Smooth muscle cell (in vitro differentiated cells): Measurements from ENCODE around the gene FAM131A. TPM values are rescaled to one million over a fixed set of nuclear protein-coding genes. Genes with fewer than 3 reads are reported as not detected.

Experiments used
- DNase-seq: peaks from one replicate; lab custom pipeline; 2025; ENCODE audit not compliant: unreplicated experiment; lab: John Stamatoyannopoulos, UW
- H2AFZ ChIP-seq: fragments of 200-600 bp; sonication (generic); 2 replicates; pipeline ENCODE4 v1.6.0; 2016; ENCODE audit warnings: antibody characterized with exemption, low read depth, mild to moderate bottlenecking
- H3F3A ChIP-seq: fragments of 200-600 bp; sonication (generic); 2 replicates; pipeline ENCODE4 v1.6.0; 2017; ENCODE audit warnings: antibody characterized with exemption, low read depth
- H3K27ac ChIP-seq: fragments of 200-600 bp; sonication (generic); 2 replicates; pipeline ENCODE4 v1.5.1; 2016; ENCODE audit warnings: low read depth, mild to moderate bottlenecking
- H3K27me3 ChIP-seq: fragments of 200-600 bp; sonication (generic); 2 replicates; pipeline ENCODE4 v1.6.1; 2016; ENCODE audit warnings: low read depth, mild to moderate bottlenecking
- H3K36me3 ChIP-seq: fragments of 200-600 bp; sonication (generic); 2 replicates; pipeline ENCODE4 v1.5.1; 2016; ENCODE audit warnings: low read depth
- H3K4me1 ChIP-seq: fragments of 200-600 bp; sonication (generic); 2 replicates; pipeline ENCODE4 v1.5.1; 2016; ENCODE audit warnings: low read depth
- H3K4me2 ChIP-seq: fragments of 200-600 bp; sonication (generic); 2 replicates; pipeline ENCODE4 v1.6.0; 2016; ENCODE audit warnings: mild to moderate bottlenecking
- H3K4me3 ChIP-seq: fragments of 200-600 bp; sonication (generic); 2 replicates; pipeline ENCODE4 v1.5.1; 2016; ENCODE audit warnings: mild to moderate bottlenecking
- H3K79me2 ChIP-seq: fragments of 200-600 bp; sonication (generic); 2 replicates; pipeline ENCODE4 v1.6.0; 2016; ENCODE audit warnings: low read depth, mild to moderate bottlenecking
- H3K9ac ChIP-seq: fragments of 200-600 bp; sonication (generic); 2 replicates; pipeline ENCODE4 v1.6.0; 2016; ENCODE audit warnings: low read depth
- H3K9me3 ChIP-seq: fragments of 200-600 bp; sonication (generic); replicated peaks from 2 replicates; pipeline ENCODE4 v1.5.1; 2016; ENCODE audit warnings: low read depth
- H4K20me1 ChIP-seq: fragments of 200-600 bp; sonication (generic); 2 replicates; pipeline ENCODE4 v1.6.0; 2016; ENCODE audit warnings: low read depth
- WGBS: methylation state at CpG from one replicate; pipeline ENCODE4 v1.1.7; 2016; ENCODE audit warnings: low lambda C conversion rate; 5-methylcytosine and 5-hydroxymethylcytosine counted together
- polyA plus RNA-seq: library from polyadenylated mRNA; unstranded; fragments of >200 nt; fragmentation: Nextera tagmentation; extraction: Ambion mirVana; gene quantifications from 2 replicates; pipeline ENCODE4 v1.2.1, GENCODE V29; 2016
- total RNA-seq: library from RNA; depleted of rRNA; stranded (reverse); fragments of >200 nt; gene quantifications from 2 replicates; pipeline ENCODE4 v1.2.3, GENCODE V29; 2014
- TF ChIP-seq, protein P1 (sequence below): fragments of 200-600 bp; sonication (generic); IDR thresholded peaks from 2 replicates; pipeline ENCODE4 v1.5.1; 2017; ENCODE audit warnings: borderline replicate concordance, mild to moderate bottlenecking, antibody characterized with exemption; ENCODE audit not compliant: insufficient read depth, poor library complexity, severe bottlenecking

Gene FAM131A
- total and polyA plus RNA-seq, 2 experiments from 2014 or later: 15.3 to 20.2 TPM

DNA sequence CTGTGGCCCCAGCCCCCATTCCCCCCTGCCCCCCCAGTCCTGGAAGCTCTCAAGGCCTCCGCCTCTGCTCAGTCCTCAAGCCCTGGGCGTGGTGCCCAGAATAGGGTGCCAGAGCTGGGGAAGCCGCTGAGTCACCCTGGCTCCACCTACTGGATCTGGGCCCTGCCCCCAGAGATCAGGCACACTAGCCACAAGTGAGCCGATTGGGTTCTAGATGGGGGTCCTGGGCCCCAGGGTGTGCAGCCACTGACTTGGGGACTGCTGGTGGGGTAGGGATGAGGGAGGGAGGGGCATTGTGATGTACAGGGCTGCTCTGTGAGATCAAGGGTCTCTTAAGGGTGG is 17.3 kb upstream of the FAM131A start:
- Histone ChIP-seq H2AFZ (no peak overlapping the region), H3K4me1 (peaks cover 22% of the 10 kb centered on the region), H3K27ac (peak overlapping the region; percentile 95), H3K79me2 (peaks cover 91% of the 10 kb centered on the region), H3K9ac (peak overlapping the region; percentile 47), H4K20me1 (peaks cover 100% of the 10 kb centered on the region), H3F3A (peaks cover 22% of the 10 kb centered on the region), H3K4me3 (no peak overlapping the region), H3K9me3 (no peaks in the 10 kb centered on the region), H3K36me3 (peaks cover 18% of the 10 kb centered on the region), H3K4me2 (peak overlapping the region; percentile 80), H3K27me3 (no peaks in the 10 kb centered on the region)
- 4% methylated on average over 4 of the region's 4 CpGs for WGBS
- TF ChIP-seq, protein P1, sequence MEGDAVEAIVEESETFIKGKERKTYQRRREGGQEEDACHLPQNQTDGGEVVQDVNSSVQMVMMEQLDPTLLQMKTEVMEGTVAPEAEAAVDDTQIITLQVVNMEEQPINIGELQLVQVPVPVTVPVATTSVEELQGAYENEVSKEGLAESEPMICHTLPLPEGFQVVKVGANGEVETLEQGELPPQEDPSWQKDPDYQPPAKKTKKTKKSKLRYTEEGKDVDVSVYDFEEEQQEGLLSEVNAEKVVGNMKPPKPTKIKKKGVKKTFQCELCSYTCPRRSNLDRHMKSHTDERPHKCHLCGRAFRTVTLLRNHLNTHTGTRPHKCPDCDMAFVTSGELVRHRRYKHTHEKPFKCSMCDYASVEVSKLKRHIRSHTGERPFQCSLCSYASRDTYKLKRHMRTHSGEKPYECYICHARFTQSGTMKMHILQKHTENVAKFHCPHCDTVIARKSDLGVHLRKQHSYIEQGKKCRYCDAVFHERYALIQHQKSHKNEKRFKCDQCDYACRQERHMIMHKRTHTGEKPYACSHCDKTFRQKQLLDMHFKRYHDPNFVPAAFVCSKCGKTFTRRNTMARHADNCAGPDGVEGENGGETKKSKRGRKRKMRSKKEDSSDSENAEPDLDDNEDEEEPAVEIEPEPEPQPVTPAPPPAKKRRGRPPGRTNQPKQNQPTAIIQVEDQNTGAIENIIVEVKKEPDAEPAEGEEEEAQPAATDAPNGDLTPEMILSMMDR: no peak
- peak; percentile 63 for DNase-seq

DNA sequence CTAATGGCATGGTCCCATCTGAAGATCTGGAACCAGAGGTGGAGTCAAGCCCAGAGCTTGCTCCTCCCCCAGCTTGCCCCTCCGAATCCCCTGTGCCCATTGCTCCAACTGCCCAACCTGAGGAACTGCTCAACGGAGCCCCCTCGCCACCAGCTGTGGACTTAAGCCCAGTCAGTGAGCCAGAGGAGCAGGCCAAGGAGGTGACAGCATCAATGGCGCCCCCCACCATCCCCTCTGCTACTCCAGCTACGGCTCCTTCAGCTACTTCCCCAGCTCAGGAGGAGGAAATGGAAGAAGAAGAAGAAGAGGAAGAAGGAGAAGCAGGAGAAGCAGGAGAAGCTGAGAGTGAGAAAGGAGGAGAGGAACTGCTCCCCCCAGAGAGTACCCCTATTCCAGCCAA is 15.7 kb upstream of the FAM131A start:
- Histone ChIP-seq H3K9ac (no peak overlapping the region), H3K4me3 (no peak overlapping the region), H3K27me3 (no peaks in the 10 kb centered on the region), H3K4me1 (peaks cover 12% of the 10 kb centered on the region), H3K79me2 (peaks cover 83% of the 10 kb centered on the region), H3K4me2 (no peak overlapping the region), H3K27ac (peak overlapping the region; percentile 24), H3K36me3 (peaks cover 31% of the 10 kb centered on the region), H2AFZ (no peak overlapping the region), H3F3A (peaks cover 14% of the 10 kb centered on the region), H3K9me3 (no peaks in the 10 kb centered on the region), H4K20me1 (peaks cover 100% of the 10 kb centered on the region)
- TF ChIP-seq, protein P1: no peak
- WGBS: 98% methylated on average over 5 of the region's 5 CpGs
- no peak for DNase-seq

DNA sequence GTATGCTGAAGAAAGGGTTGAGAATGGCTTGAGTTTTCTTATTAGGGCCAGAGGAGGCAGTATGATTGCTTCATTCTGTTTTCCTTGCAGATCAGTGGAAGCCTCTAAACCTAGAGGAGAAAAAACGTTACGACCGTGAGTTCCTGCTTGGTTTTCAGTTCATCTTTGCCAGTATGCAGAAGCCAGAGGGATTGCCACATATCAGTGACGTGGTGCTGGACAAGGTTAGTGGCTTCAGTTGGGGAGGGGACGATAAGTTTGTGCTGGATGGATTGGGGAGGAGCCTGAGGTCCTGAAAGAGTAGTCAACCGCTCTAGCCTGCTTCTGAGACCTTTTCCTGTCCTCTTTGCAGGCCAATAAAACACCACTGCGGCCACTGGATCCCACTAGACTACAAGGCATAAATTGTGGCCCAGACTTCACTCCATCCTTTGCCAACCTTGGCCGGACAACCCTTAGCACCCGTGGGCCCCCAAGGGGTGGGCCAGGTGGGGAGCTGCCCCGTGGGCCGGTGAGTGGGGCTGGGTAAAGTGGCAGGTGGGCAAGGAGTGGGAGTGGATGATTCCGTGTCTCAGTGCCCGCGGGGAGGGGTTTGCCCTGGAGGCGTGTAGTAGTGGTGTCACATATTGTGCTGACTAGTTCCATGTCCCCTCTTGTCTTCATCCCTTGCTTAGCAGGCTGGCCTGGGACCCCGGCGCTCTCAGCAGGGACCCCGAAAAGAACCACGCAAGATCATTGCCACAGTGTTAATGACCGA is 14.5 kb upstream of the FAM131A start:
- 99% methylated on average over 20 of the region's 20 CpGs for WGBS
- Histone ChIP-seq H3F3A (peaks cover 9% of the 10 kb centered on the region), H3K9me3 (no peaks in the 10 kb centered on the region), H3K27ac (no peak overlapping the region), H3K4me2 (no peak overlapping the region), H4K20me1 (peaks cover 100% of the 10 kb centered on the region), H3K36me3 (peaks cover 34% of the 10 kb centered on the region), H3K79me2 (peaks cover 77% of the 10 kb centered on the region), H3K27me3 (no peaks in the 10 kb centered on the region), H3K4me3 (no peak overlapping the region), H3K9ac (no peak overlapping the region), H2AFZ (no peak overlapping the region), H3K4me1 (peaks cover 8% of the 10 kb centered on the region)
- no peak for DNase-seq
- TF ChIP-seq, protein P1: no peak

DNA sequence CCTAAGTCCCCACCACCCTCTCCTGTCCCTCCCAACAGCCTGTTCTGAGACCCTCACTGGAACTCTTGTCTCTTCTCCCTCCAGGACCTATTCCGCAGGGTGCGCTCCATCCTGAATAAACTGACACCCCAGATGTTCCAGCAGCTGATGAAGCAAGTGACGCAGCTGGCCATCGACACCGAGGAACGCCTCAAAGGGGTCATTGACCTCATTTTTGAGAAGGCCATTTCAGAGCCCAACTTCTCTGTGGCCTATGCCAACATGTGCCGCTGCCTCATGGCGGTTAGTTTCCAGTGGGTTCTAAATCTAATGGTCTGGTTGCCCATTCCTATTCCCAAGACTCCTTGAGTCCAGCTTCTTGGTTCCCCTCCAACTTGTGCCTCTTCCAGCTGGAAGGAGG is 13.7 kb upstream of the FAM131A start:
- H3K4me2 ChIP-seq: no peak overlapping the region
- DNase-seq: no peak
- 97% methylated on average over 8 of the region's 8 CpGs for WGBS
- H3K27me3 ChIP-seq: no peaks in the 10 kb centered on the region
- TF ChIP-seq, protein P1: no peak
- peaks cover 69% of the 10 kb centered on the region for H3K79me2 ChIP-seq
- peaks cover 100% of the 10 kb centered on the region for H4K20me1 ChIP-seq
- H3F3A ChIP-seq: peaks cover 8% of the 10 kb centered on the region
- no peak overlapping the region for H3K27ac ChIP-seq
- no peak overlapping the region for H3K9ac ChIP-seq
- no peaks in the 10 kb centered on the region for H3K9me3 ChIP-seq
- no peak overlapping the region for H2AFZ ChIP-seq
- peaks cover 8% of the 10 kb centered on the region for H3K4me1 ChIP-seq
- peaks cover 34% of the 10 kb centered on the region for H3K36me3 ChIP-seq
- H3K4me3 ChIP-seq: no peak overlapping the region
